Aortic smooth muscle cell (primary cell): ENCODE measurements around the gene OR8J1. TPM values are rescaled to one million over a fixed set of nuclear protein-coding genes. Genes with fewer than 3 reads are reported as not detected.

Experiments used
- total RNA-seq: library from RNA; depleted of rRNA; stranded (reverse); fragments of >200 nt; gene quantifications from 2 replicates; pipeline ENCODE4 v1.2.3, GENCODE V29; 2014

Gene OR8J1, protein sequence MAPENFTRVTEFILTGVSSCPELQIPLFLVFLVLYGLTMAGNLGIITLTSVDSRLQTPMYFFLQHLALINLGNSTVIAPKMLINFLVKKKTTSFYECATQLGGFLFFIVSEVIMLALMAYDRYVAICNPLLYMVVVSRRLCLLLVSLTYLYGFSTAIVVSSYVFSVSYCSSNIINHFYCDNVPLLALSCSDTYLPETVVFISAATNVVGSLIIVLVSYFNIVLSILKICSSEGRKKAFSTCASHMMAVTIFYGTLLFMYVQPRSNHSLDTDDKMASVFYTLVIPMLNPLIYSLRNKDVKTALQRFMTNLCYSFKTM
- not detected in 2 replicates for total RNA-seq

GRCh38 chr11:56353991-56354390, at the start of gene OR8J1:
OR8J1 (plus strand) TSS chr11:56354291; CDS start chr11:56360247, 5,956 bp downstream.

DNA sequence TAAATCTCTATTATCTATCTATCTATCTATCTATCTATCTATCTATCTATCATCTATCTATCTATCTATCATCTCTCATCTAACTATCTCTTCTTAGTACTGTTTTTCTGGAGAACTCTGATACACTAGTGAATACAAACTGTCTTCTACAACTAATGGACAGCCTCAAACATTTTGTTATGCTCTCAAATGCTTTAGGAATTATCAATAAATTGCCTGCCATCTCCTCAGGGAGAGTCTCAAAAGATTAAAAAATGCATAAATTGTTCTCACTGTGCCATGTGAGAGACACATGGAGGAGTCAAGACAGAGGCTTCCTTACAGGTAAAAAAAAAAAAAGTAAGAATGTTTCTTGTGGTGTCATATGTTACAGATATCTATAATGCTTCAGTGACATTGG, 39.2 kb upstream of the OR8J1 start, which contains the start of gene OR8K3:
Gene OR8K3, plus strand, starts transcription at position 301 of the 400 bp plus-strand sequence. CDS start 3,163 bp downstream, outside the sequence.

GRCh38 chr11:56345739-56346138, 8.4 kb upstream of the OR8J1 start, which contains the start of gene OR8K1:
OR8K1 (plus strand) TSS chr11:56346039; CDS start chr11:56346039, 0 bp downstream.

DNA sequence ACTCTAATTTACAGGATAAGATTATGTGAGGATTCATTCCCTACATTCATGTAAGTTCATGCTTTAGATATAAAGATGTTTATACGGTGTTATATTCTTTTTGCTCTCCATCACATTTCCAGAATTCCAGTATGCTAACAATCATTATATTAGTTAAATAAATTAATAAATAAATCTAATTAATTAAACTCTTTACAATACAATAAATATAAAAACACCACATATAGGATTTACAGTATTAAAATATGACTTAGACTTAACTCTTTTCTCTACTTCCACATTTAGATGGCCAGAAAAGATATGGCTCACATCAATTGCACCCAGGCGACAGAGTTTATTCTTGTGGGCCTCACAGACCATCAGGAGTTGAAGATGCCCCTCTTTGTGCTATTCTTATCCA, 21.2 kb downstream of the OR8J1 start, which contains the start of gene OR8U1:
Gene OR8U1, plus strand, starts transcription at position 301 of the 400 bp plus-strand sequence. Its CDS starts 0 bp downstream, at position 301.

Other genes starting within 250 kb of the OR8J1 start
- not detected in 2 replicates for gene OR8H3, start 231.9 kb upstream of the OR8J1 start, total RNA-seq
- not detected in 2 replicates for gene OR8J3, start 214.1 kb upstream of the OR8J1 start, total RNA-seq
- gene OR8K5, start 194.0 kb upstream of the OR8J1 start, total RNA-seq = not detected in 2 replicates
- not detected in 2 replicates for gene OR5J2, start 177.7 kb upstream of the OR8J1 start, total RNA-seq
- not detected in 2 replicates for gene OR5T2, start 120.0 kb upstream of the OR8J1 start, total RNA-seq
- gene OR5T3, start 102.0 kb upstream of the OR8J1 start, total RNA-seq = not detected in 2 replicates
- gene OR5T1, start 80.1 kb upstream of the OR8J1 start, total RNA-seq = not detected in 2 replicates
- gene OR8H1, start 62.0 kb upstream of the OR8J1 start, total RNA-seq = not detected in 2 replicates
- gene OR8K3, start 39.1 kb upstream of the OR8J1 start, total RNA-seq = not detected in 2 replicates
- not detected in 2 replicates for gene OR8K1, start 8.3 kb upstream of the OR8J1 start, total RNA-seq
- gene OR8U1, start 21.3 kb downstream of the OR8J1 start, total RNA-seq = not detected in 2 replicates
- not detected in 2 replicates for gene OR5AL1, start 58.4 kb downstream of the OR8J1 start, total RNA-seq
- gene OR5M3, start 119.1 kb downstream of the OR8J1 start, total RNA-seq = not detected in 2 replicates
- gene OR5M8, start 137.1 kb downstream of the OR8J1 start, total RNA-seq = not detected in 2 replicates
- gene OR5M11, start 189.0 kb downstream of the OR8J1 start, total RNA-seq = not detected in 2 replicates
- gene OR5M10, start 223.4 kb downstream of the OR8J1 start, total RNA-seq = not detected in 2 replicates